Measurements from ENCODE around the gene CALCOCO1. TPM values are rescaled to one million over a fixed set of nuclear protein-coding genes. Genes with fewer than 3 reads are reported as not detected.
"Not testable (repeated sequence)": the region's sequence is repeated elsewhere in the genome, so short reads cannot be mapped to it uniquely, and the experiment has no call there.

The CALCOCO1 gene
- total RNA-seq, 1 experiment from 2014 or later: 16.8 TPM

GRCh38 chr12:53686436-53686835 is 40.8 kb downstream of the CALCOCO1 start:
- ChIA-PET POLR2A (ENCODE audit: low non-redundant PET) (no interaction called here), CTCF (no interaction called here)
- H3K9me3 ChIP-seq (ENCODE audit: low read depth, low read length, poor library complexity, severe bottlenecking): no peaks in the 10 kb centered on the region
- no peaks in the 10 kb centered on the region for H3K36me3 ChIP-seq (ENCODE audit: insufficient read depth, low read length, poor library complexity, severe bottlenecking)
- no peak overlapping the region for H3K27ac ChIP-seq (ENCODE audit: low read depth, low read length, poor library complexity, severe bottlenecking)
- no peak overlapping the region for H3K4me3 ChIP-seq (ENCODE audit: low read depth, low read length, poor library complexity, severe bottlenecking)
- intact Hi-C loops (cut with micrococcal nuclease; ENCODE audit: unreplicated experiment): no loop called here
- H3K27me3 ChIP-seq (replicated peaks; ENCODE audit: insufficient read depth, low read depth, low read length, poor library complexity): no peaks in the 10 kb centered on the region
- DNase-seq (ENCODE audit: low spot score): no peak
- TF ChIP-seq EZH2 (IDR thresholded peaks at IDR 0.05; ENCODE audit: borderline replicate concordance, low read depth, low read length, poor library complexity, severe bottlenecking): no peak
- BruUV-seq (replicated peaks): no TSS peak
- H3K4me1 ChIP-seq (ENCODE audit: insufficient read depth, low read length, poor library complexity, severe bottlenecking): no peaks in the 10 kb centered on the region

- no peak overlapping the region for H3K27ac ChIP-seq (ENCODE audit: low read depth, low read length, poor library complexity, severe bottlenecking)
- H3K36me3 ChIP-seq (ENCODE audit: insufficient read depth, low read length, poor library complexity, severe bottlenecking): no peaks in the 10 kb centered on the region
- DNase-seq (ENCODE audit: low spot score): no peak
- TF ChIP-seq EZH2 (IDR thresholded peaks at IDR 0.05; ENCODE audit: borderline replicate concordance, low read depth, low read length, poor library complexity, severe bottlenecking): no peak
- TF ChIP-seq CTCF (conservative IDR thresholded peaks at IDR 0.05; ENCODE audit: low read depth, low read length): no peak
- intact Hi-C loops (cut with micrococcal nuclease; ENCODE audit: unreplicated experiment): no loop called here
- ChIA-PET CTCF (no interaction called here), POLR2A (ENCODE audit: low non-redundant PET) (no interaction called here)
- H3K4me3 ChIP-seq (ENCODE audit: low read depth, low read length, poor library complexity, severe bottlenecking): no peak overlapping the region
- BruUV-seq (replicated peaks): no TSS peak
- no peaks in the 10 kb centered on the region for H3K9me3 ChIP-seq (ENCODE audit: low read depth, low read length, poor library complexity, severe bottlenecking)
- H3K27me3 ChIP-seq (replicated peaks; ENCODE audit: insufficient read depth, low read depth, low read length, poor library complexity): no peaks in the 10 kb centered on the region
- H3K4me1 ChIP-seq (ENCODE audit: insufficient read depth, low read length, poor library complexity, severe bottlenecking): peaks cover under 1% of the 10 kb centered on the region
Measured at GRCh38 chr12:53684654-53685220, 42.5 kb downstream of the CALCOCO1 start.

GRCh38 chr12:53683983-53684382 is 43.3 kb downstream of the CALCOCO1 start:
- Histone ChIP-seq H3K9me3 (ENCODE audit: low read depth, low read length, poor library complexity, severe bottlenecking) (no peaks in the 10 kb centered on the region), H3K4me3 (ENCODE audit: low read depth, low read length, poor library complexity, severe bottlenecking) (no peak overlapping the region), H3K27me3 (replicated peaks; ENCODE audit: insufficient read depth, low read depth, low read length, poor library complexity) (no peaks in the 10 kb centered on the region), H3K36me3 (ENCODE audit: insufficient read depth, low read length, poor library complexity, severe bottlenecking) (no peaks in the 10 kb centered on the region), H3K27ac (ENCODE audit: low read depth, low read length, poor library complexity, severe bottlenecking) (no peak overlapping the region), H3K4me1 (ENCODE audit: insufficient read depth, low read length, poor library complexity, severe bottlenecking) (peaks cover 9% of the 10 kb centered on the region)
- POLR2A ChIA-PET (ENCODE audit: low non-redundant PET): no interaction called here
- TF ChIP-seq CTCF (conservative IDR thresholded peaks at IDR 0.05; ENCODE audit: low read depth, low read length) (no peak), EZH2 (IDR thresholded peaks at IDR 0.05; ENCODE audit: borderline replicate concordance, low read depth, low read length, poor library complexity, severe bottlenecking) (no peak)
- DNase-seq (ENCODE audit: low spot score): no peak
- intact Hi-C loops (cut with micrococcal nuclease; ENCODE audit: unreplicated experiment): no loop called here
- CTCF ChIA-PET: no interaction called here
- no TSS peak for BruUV-seq (replicated peaks)

- H3K27ac ChIP-seq (ENCODE audit: low read depth, low read length, poor library complexity, severe bottlenecking): no peak overlapping the region
- peaks cover 13% of the 10 kb centered on the region for H3K4me1 ChIP-seq (ENCODE audit: insufficient read depth, low read length, poor library complexity, severe bottlenecking)
- no peaks in the 10 kb centered on the region for H3K9me3 ChIP-seq (ENCODE audit: low read depth, low read length, poor library complexity, severe bottlenecking)
- ChIA-PET POLR2A (ENCODE audit: low non-redundant PET) (no interaction called here), CTCF (no interaction called here)
- no peaks in the 10 kb centered on the region for H3K27me3 ChIP-seq (replicated peaks; ENCODE audit: insufficient read depth, low read depth, low read length, poor library complexity)
- TF ChIP-seq EZH2 (IDR thresholded peaks at IDR 0.05; ENCODE audit: borderline replicate concordance, low read depth, low read length, poor library complexity, severe bottlenecking): no peak
- TF ChIP-seq CTCF (conservative IDR thresholded peaks at IDR 0.05; ENCODE audit: low read depth, low read length): no peak
- H3K36me3 ChIP-seq (ENCODE audit: insufficient read depth, low read length, poor library complexity, severe bottlenecking): no peaks in the 10 kb centered on the region
- intact Hi-C loops (cut with micrococcal nuclease; ENCODE audit: unreplicated experiment): no loop called here
- no peak overlapping the region for H3K4me3 ChIP-seq (ENCODE audit: low read depth, low read length, poor library complexity, severe bottlenecking)
- BruUV-seq (replicated peaks): no TSS peak
- DNase-seq (ENCODE audit: low spot score): no peak
Measured at GRCh38 chr12:53683494-53683893, 43.8 kb downstream of the CALCOCO1 start.

- POLR2A ChIA-PET (ENCODE audit: low non-redundant PET); CTCF ChIA-PET; intact Hi-C loops (cut with micrococcal nuclease; ENCODE audit: unreplicated experiment); H3K4me3 ChIP-seq (ENCODE audit: low read depth, low read length, poor library complexity, severe bottlenecking); BruUV-seq (replicated peaks); H3K36me3 ChIP-seq (ENCODE audit: insufficient read depth, low read length, poor library complexity, severe bottlenecking); H3K27ac ChIP-seq (ENCODE audit: low read depth, low read length, poor library complexity, severe bottlenecking); H3K9me3 ChIP-seq (ENCODE audit: low read depth, low read length, poor library complexity, severe bottlenecking); DNase-seq (ENCODE audit: low spot score); H3K27me3 ChIP-seq (replicated peaks; ENCODE audit: insufficient read depth, low read depth, low read length, poor library complexity): not testable (repeated sequence)
- H3K4me1 ChIP-seq (ENCODE audit: insufficient read depth, low read length, poor library complexity, severe bottlenecking): peaks cover 34% of the 10 kb centered on the region
Measured at GRCh38 chr12:53680061-53680460, 47.2 kb downstream of the CALCOCO1 start.
